Aorta (tissue), 5 donors: ENCODE measurements around the gene COA3. TPM values are rescaled to one million over a fixed set of nuclear protein-coding genes. Genes with fewer than 3 reads are reported as not detected.
"Not testable (repeated sequence)": the region's sequence is repeated elsewhere in the genome, so short reads cannot be mapped to it uniquely, and the experiment has no call there.

Source experiments
- ATAC-seq: fragments of 200-7000 bp; cut with Tn5 transposase; one replicate; pipeline ENCODE4 v1.9.1; 2022; ENCODE audit warnings: moderate library complexity; ENCODE audit not compliant: low FRiP score
- DNase-seq, 2 donors: peaks; one replicate each; pipeline ENCODE4 v3.0.0-alpha.2; 2020
- H3K27ac ChIP-seq, 2 donors: one replicate each; pipeline ENCODE4 v1.5.1; 2013; ENCODE audit warnings: low read length in 2 of 2, mild to moderate bottlenecking in 2 of 2, moderate library complexity in 2 of 2, control low read depth in 1 of 2, inconsistent platforms in 1 of 2, low read depth in 1 of 2
- H3K27me3 ChIP-seq, 2 donors: one replicate each; pipeline ENCODE4 v1.6.1; 2013; ENCODE audit warnings: control low read depth in 1 of 2, low read length in 1 of 2, mild to moderate bottlenecking in 1 of 2, moderate library complexity in 1 of 2; ENCODE audit not compliant: insufficient read depth in 2 of 2, control insufficient read depth in 1 of 2
- H3K36me3 ChIP-seq, 2 donors: one replicate each; pipeline ENCODE4 v1.6.1; 2013; ENCODE audit warnings: control low read depth in 1 of 2, low read length in 1 of 2, mild to moderate bottlenecking in 1 of 2; ENCODE audit not compliant: insufficient read depth in 2 of 2, control insufficient read depth in 1 of 2
- H3K4me1 ChIP-seq, 2 donors: one replicate each; pipeline ENCODE4 v1.6.1; 2013; ENCODE audit warnings: low read length in 2 of 2, control low read depth in 1 of 2, mild to moderate bottlenecking in 1 of 2, moderate library complexity in 1 of 2; ENCODE audit not compliant: insufficient read depth in 2 of 2, control insufficient read depth in 1 of 2
- H3K4me3 ChIP-seq, 2 donors: one replicate each; pipeline ENCODE4 v1.5.1; 2013; ENCODE audit warnings: low read length in 2 of 2, control low read depth in 1 of 2, mild to moderate bottlenecking in 1 of 2
- H3K9me3 ChIP-seq: one replicate; pipeline ENCODE4 v1.6.1; 2013; ENCODE audit warnings: mild to moderate bottlenecking, low read length; ENCODE audit not compliant: control insufficient read depth
- WGBS, 2 donors: extraction: QIAGEN DNeasy Blood & Tissue Kit; methylation state at CpG; one replicate each; pipeline ENCODE4 v1.1.7; 2013; 5-methylcytosine and 5-hydroxymethylcytosine counted together
- intact Hi-C, 2 donors: fragments of 100-400 bp; cut with DNase I; formaldehyde crosslinking; loops; one replicate each; pipeline versions ENCODE4 v1.14.2 to v1.15.0; 2022
- polyA plus RNA-seq, 2 donors: library from polyadenylated mRNA; stranded (reverse); fragments of 200-250 nt; gene quantifications; one replicate each; pipeline ENCODE4 v1.2.3, GENCODE V29; 2013
- total RNA-seq, 2 donors: library from RNA; stranded (reverse); fragmentation: NEBNext Ultra II Directional; extraction: Animal tissue kit (Norgen Biotek cat#: 25700); gene quantifications; one replicate each; pipeline ENCODE4 v1.2.1, GENCODE V29; 2021
- donor health status: healthy with polysubstance abuse.
- donor health status: Bipolar disorder and iron deficiency.
- donor health status: DM: no; HTN: no; CAD: no.
- donor health status: DM: no; HTN: no; CAD: no.
- donor health status: DM: yes; HTN: yes; CAD: no.

COA3 gene
- total and polyA plus RNA-seq, 4 donors = 31.7 to 117 (median 55.4) TPM

- Histone ChIP-seq H3K36me3 (peaks cover 0 to 2% of the 10 kb centered on the region in 2 donors), H3K9me3 (no peaks in the 10 kb centered on the region), H3K4me3 (peak within 1 kb of the TSS in 1 of 2 donors; percentile 16), H3K4me1 (no peaks in the 10 kb centered on the region), H3K27ac (no peak within 1 kb of the TSS), H3K27me3 (no peaks in the 10 kb centered on the region)
- DNase-seq (peak in 1 of 2 donors; percentile 30), ATAC-seq (no peak)
- intact Hi-C loops = no loop called here
- 5% methylated on average over 47 to 65 of the region's 65 CpGs for WGBS, 2 donors
These were observed 18.3 kb downstream of the COA3 start, which contains the start of gene WNK4 for GRCh38 chr17:42779936-42780850. Gene WNK4 (plus strand): TSS chr17:42780610. CDS start chr17:42780699, 89 bp downstream.

GRCh38 chr17:42779304-42779935 lies 19.1 kb downstream of the COA3 start:
- Histone ChIP-seq H3K36me3 (peaks cover 0 to 2% of the 10 kb centered on the region in 2 donors), H3K4me3 (no peak overlapping the region), H3K27me3 (no peaks in the 10 kb centered on the region), H3K27ac (no peak overlapping the region), H3K9me3 (no peaks in the 10 kb centered on the region), H3K4me1 (no peaks in the 10 kb centered on the region)
- WGBS, 2 donors = 70 to 71% methylated on average over 3 of the region's 3 CpGs
- DNase-seq (peak in 1 of 2 donors; percentile 6), ATAC-seq (no peak)
- intact Hi-C loops = no loop called here

- intact Hi-C loops = no loop called here
These were observed 19.9 kb downstream of the COA3 start for GRCh38 chr17:42778570-42778969.

DNA sequence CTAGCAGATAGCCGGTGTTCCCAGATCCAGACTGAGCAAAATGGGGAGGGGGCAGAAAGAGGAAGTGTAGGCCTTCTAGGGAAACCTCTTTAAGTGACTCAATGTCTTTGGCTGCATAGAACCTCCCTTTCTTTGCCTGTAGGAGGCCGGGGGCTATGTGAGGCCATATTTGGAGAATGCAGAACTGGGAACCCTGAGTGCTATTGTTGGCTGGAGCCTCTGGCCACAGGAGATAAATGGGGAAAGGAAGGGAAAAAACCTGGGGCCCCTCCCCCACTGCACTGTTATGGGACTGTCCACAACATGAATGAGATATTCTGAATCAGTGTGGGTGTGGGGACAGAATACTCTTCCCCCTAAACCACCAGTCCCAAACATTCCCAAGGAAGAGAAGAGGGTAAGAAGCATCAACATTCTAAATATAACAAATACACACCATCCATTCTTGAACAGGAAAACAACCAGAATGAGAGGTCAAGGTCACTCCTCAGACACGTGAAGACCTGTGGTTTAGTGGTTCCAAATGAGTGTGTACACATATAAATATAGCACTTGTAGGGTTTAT lies 22.9 kb downstream of the COA3 start:
- WGBS, 2 donors = 38 to 40% methylated on average over 3 of the region's 3 CpGs
- Histone ChIP-seq H3K4me3 (no peak overlapping the region), H3K36me3 (peaks cover 0 to 2% of the 10 kb centered on the region in 2 donors), H3K27ac (no peak overlapping the region), H3K4me1 (no peaks in the 10 kb centered on the region), H3K9me3 (no peaks in the 10 kb centered on the region), H3K27me3 (no peaks in the 10 kb centered on the region)
- ATAC-seq = no peak
- intact Hi-C loops = no loop called here
- DNase-seq = no peak

More at GRCh38 chr17:42778570-42778969, 19.9 kb downstream of the COA3 start:
- H3K4me1 ChIP-seq = no peaks in the 10 kb centered on the region
- 85 to 92% methylated on average over 5 of the region's 5 CpGs for WGBS, 2 donors
- H3K4me3 ChIP-seq = no peak overlapping the region
- no peak for ATAC-seq
- H3K36me3 ChIP-seq = peaks cover 0 to 2% of the 10 kb centered on the region in 2 donors
- H3K27me3 ChIP-seq = no peaks in the 10 kb centered on the region
- DNase-seq = peak in 1 of 2 donors; percentile 46
- H3K27ac ChIP-seq = no peak overlapping the region
- no peaks in the 10 kb centered on the region for H3K9me3 ChIP-seq

DNA sequence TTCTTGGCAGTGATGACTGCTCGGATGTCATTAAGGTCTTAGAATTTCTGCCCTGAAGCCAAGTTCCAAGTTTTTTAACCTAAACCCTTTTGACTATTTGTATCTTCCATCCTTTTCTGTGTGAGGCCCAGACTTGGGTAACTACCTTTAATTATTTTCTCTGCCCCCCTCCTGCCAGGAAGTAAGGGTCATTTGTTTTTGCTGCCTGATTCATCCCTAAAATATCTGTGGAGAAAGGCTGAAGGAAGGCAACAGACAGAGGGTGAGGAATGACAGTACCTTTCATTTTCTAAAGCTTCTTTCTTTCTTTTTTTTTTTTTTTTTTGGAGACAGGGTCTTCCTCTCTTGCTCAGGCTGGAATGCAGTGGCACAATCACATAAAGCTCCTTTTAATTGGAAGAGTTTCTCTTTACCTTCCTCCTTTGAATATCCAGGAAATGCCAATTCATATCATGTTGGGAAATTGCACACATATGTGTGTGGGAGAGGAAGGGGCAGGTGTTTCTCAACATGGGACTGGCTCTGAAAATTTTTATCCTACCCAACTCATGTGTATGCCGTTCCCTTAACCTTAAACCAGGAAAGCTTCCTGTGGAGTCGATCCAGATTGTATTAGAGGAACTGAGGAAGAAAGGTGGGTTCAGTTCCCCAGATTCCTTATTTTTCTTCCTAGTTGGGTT lies 24.3 kb downstream of the COA3 start:
- no peaks in the 10 kb centered on the region for H3K27me3 ChIP-seq
- intact Hi-C loops = no loop called here
- no peak overlapping the region for H3K27ac ChIP-seq
- H3K36me3 ChIP-seq = peaks cover 0 to under 1% of the 10 kb centered on the region in 2 donors
- DNase-seq (no peak), ATAC-seq (no peak)
- H3K4me1 ChIP-seq = no peaks in the 10 kb centered on the region
- H3K9me3 ChIP-seq = no peaks in the 10 kb centered on the region
- peak overlapping the region in 1 of 2 donors; percentile 70 for H3K4me3 ChIP-seq
- 66 to 70% methylated on average over 3 of the region's 3 CpGs for WGBS, 2 donors

DNA sequence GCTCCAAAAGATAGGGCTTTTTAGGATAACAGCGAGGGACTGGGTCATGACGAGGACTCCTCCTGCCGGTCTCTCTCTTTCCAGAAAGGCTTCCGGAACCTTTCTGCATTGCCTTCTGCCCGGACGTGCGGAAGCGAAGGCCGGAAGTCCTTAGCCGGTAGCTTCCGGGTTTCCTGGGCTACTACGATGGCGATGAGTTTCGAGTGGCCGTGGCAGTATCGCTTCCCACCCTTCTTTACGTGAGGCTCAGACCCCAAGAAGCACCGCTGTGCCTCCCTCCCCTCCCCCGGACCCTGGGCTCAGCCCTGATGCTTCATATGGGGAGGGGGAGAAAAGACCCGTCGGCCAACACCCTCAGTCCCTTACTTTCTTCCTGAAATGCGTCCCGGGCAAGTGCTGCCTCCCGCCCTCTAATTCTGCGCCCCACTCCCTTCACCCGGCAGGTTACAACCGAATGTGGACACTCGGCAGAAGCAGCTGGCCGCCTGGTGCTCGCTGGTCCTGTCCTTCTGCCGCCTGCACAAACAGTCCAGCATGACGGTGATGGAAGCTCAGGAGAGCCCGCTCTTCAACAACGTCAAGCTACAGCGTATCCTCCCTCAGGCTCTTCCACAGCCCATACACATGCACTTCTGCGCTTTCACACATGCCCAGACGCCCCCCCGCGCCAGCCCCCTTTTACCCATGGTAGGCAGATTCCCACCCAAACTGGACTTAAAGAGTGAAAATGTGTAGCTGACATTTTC lies 25.0 kb downstream of the COA3 start, which contains the start of gene VPS25:
VPS25 (plus strand) TSS at position 160 of the 746 bp plus-strand sequence; CDS start at position 187, 27 bp downstream.
- DNase-seq (peak; percentile 86 to 90), ATAC-seq (peak; percentile 96)
- Histone ChIP-seq H3K36me3 (no peaks in the 10 kb centered on the region), H3K4me3 (peak within 1 kb of the TSS; percentile 70 to 90), H3K4me1 (no peaks in the 10 kb centered on the region), H3K9me3 (no peaks in the 10 kb centered on the region), H3K27ac (peak within 1 kb of the TSS in 1 of 2 donors; percentile 61), H3K27me3 (no peaks in the 10 kb centered on the region)
- intact Hi-C loops = no loop called here
- 0 to 1% methylated on average over 39 of the region's 39 CpGs for WGBS, 2 donors

DNA sequence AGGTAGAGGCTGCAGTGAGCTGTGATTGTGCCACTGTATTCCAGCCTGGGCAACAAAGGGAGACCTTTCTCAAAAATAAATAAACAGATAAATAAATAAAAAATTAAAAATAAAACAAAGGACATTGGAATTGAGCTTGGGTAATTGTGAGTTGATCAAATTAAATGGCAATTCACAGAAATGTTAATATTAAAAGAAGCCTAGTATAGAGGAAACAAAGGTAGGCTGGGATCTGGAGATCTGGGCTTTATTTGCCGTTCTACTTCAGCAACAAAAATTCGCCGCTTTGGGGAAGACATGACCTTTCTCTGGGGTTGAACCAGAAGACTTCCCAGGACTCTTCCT lies 25.6 kb downstream of the COA3 start:
- 4% methylated on average over 3 of the region's 3 CpGs for WGBS, 2 donors
- ATAC-seq (no peak), DNase-seq (no peak)
- Histone ChIP-seq H3K4me1 (no peaks in the 10 kb centered on the region), H3K27me3 (no peaks in the 10 kb centered on the region), H3K9me3 (no peaks in the 10 kb centered on the region), H3K36me3 (no peaks in the 10 kb centered on the region), H3K27ac (no peak overlapping the region), H3K4me3 (peak overlapping the region; percentile 30 to 70)
- intact Hi-C loops = no loop called here

DNA sequence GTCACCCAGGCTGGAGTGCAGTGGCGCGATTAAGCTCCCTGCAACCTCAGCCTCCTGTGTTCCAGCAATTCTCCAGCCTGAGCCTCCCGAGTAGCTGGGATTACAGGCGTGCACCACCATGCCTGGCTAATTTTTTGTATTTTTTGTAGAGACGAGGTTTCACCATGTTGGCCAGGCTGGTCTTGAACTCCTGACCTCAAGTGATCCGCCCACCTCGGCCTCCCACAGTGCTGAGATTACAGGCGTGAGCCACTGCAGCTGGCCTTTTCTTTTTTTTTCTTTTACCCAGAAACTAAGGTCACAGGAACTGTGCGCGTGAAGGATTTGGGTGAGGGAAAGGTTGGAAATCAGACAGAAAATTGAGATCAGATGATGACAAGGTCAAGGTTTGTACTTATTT lies 28.5 kb downstream of the COA3 start:
- ATAC-seq, H3K27ac ChIP-seq, H3K4me3 ChIP-seq, H3K9me3 ChIP-seq, H3K27me3 ChIP-seq, H3K36me3 ChIP-seq, DNase-seq, H3K4me1 ChIP-seq: not testable (repeated sequence)
- WGBS, 2 donors = 70 to 72% methylated on average over 10 of the region's 10 CpGs
- intact Hi-C loops = loop anchor here in 1 of 2 donors (10.0 kb wide), 1 partner anchor 185 kb away; no protein-coding TSS in a partner anchor
